SIG-M5 treated with dmso at 0.1 percent for 504 hours (cell line): ENCODE measurements around the gene TMEM131.
A peak's percentile ranks its signal among the peaks of the same experiment; 100 is the strongest.

Experiments
- DNase-seq: peaks from one replicate; lab custom pipeline; 2025; ENCODE audit not compliant: unreplicated experiment; lab: John Stamatoyannopoulos, UW

TMEM131 gene

DNA sequence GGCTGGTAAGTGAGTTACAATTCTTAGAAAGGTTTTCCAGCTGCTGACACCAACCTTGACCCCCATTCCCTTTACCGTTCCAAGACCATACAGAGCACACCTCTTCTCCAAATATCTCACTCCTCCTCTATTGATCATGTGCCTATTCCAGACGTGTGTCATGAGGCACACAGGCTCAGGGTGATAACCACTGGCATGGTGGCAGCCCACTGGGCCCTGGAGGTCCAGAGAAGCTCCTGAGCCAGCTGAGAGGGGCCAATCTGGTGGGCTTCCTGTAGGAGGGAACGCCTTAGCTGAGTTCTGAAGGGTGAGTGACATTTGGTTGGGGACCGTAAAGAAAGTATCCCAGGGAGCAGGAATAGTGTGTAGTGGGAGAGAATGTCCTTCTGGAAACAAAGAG, 254.1 kb downstream of the TMEM131 start:
- no peak for DNase-seq

DNA sequence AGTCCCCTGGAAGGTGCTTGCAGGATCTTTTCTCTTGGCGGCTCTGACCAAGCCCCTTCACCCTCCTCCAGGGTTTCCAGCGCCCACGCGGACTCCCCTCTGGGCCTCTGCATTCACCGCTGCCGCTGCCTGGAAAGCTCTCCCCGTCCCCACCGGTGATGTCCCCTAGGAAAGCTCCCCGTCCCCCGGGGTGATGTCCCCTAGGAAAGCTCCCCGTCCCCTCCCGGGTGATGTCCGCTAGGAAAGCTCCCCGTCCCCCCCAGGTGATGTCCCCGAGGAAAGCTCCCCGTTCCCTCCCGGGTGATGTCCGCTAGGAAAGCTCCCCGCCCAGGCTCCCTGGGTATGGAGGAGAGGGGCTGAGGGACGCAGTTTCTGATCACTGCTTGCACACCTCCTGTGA, 254.5 kb downstream of the TMEM131 start:
- DNase-seq = no peak

DNA sequence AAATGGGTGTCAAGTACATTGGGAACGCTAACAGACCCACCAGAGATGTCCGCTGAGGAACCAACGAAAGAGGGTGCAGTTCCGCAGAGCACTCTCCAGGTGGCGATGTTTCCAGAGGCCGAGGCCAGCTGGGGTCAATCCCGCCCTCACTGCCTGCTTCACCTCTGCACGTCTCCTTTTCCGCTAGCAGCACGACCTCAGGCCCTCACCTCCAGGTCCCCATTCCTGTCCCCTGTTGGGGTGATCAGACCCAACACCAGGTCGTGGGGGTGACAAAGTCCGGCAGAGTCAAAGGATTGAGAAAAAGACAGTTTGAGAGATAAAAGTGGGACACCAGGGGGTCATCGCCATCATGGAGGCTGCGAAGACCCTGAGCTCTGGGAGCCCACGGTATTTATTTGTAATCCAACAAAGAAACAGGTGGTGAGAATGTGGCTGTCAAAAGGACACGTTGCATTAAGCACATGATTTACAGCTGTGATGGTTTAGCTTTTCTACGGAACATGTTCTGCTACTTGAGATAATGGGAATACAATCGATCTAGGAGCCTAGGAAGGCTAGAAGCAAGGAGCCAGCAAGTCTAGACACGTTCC, 255.1 kb downstream of the TMEM131 start:
- DNase-seq = peak; percentile 69

DNA sequence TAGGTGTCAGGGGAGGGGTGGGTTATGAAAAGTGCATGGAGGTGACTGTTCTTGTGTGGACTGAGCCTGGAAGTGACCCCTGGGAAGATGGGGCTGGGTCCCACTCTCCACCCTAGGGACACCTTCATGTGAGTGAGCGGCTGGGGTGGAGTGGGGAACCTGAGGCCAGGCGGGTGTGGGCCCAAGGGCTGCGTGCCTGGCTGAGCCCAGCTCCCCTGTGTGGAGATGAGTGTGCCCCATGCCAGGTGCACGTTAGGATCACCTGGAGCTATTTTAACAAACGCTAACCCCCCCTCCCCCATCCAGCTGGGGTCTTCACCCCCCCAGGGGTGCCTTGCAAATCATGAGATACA, 255.9 kb downstream of the TMEM131 start:
- DNase-seq = no peak

DNA sequence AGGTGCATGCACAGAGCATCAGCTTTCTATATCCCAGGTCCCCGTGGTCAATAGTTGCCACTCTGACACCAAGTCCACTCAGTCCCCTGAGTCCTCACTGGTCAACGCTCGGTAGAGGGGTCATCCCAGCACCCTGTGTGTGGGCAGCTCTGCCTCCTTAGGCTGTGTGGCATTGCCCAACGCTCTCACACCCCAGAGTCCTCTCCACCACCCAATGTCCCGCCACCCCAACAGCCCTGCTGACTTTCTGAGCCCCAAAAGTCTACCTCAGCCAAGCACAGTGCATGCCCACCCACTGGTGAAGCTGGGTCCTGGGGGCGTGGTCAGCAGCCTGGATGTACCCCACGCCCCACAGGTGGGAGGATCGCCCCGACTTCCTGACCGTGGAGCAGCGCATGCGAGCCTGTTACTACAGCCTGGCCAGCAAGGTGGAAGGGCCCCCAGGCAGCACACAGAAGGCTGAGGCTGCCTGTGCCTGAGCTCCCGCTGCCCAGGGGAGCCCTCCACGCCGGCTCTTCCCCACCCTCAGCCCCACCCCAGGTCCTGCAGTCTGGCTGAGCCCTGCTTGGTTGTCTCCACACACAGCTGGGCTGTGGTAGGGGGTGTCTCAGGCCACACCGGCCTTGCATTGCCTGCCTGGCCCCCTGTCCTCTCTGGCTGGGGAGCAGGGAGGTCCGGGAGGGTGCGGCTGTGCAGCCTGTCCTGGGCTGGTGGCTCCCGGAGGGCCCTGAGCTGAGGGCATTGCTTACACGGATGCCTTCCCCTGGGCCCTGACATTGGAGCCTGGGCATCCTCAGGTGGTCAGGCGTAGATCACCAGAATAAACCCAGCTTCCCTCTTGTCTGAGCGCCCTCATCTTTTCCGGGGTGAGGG, 256.5 kb downstream of the TMEM131 start:
- no peak for DNase-seq

DNA sequence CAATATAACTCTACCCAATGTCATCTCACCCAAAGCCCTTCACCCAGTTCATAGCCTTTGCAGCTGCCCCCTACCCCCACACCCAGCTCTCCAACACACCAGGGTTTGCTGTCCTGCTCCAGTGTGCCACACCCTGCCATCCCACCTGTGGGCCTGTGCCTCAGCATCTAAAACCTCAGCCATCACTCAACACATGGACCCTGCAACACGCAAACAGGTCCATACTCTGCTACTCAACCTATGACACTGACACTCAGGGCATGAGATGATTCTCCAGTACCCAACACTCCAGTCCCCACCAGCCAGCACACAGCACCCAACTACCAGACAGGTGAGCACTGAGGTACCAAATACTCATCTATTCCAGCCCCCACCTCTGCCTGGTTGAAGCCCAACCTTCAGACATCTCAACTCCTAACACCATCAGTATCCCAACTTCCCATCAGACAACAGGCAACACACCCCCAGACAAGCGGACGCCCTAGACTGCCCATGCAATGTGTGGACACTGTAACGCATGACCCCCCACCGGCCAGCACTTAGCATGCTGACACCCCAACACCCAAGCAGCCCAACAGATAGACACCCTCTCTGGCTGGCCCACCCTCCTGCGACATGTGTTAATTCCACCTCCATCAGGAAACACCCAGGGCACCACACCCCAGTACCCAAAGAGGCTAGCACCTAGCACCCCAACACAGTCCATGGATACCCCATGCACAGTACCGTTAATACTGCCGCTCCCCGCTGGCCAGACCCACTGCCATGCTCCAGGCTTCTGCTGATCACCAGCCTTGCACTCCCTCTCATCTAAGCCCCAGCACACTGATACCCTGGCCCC, 257.3 kb downstream of the TMEM131 start:
- no peak for DNase-seq

DNA sequence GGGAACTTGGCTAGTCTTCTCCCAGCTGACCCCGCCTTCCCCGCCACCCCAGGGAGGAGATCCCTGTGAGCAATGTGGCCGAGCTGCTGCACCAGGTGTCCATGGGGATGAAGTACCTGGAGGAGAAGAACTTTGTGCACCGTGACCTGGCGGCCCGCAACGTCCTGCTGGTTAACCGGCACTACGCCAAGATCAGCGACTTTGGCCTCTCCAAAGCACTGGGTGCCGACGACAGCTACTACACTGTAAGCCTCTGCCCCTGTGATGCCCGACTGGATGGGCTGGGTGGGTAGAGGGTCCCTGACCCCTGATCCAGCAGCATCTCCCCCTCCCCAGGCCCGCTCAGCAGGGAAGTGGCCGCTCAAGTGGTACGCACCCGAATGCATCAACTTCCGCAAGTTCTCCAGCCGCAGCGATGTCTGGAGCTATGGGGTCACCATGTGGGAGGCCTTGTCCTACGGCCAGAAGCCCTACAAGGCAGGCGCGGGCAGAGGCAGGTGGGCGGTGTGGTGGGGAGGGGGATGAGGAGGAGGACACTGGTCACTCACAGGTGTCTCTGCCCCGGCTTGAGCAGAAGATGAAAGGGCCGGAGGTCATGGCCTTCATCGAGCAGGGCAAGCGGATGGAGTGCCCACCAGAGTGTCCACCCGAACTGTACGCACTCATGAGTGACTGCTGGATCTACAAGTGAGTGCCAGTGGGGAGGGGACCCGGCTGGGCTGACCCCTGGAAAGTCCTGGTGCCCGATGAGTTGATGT, 258.1 kb downstream of the TMEM131 start:
- DNase-seq = no peak

DNA sequence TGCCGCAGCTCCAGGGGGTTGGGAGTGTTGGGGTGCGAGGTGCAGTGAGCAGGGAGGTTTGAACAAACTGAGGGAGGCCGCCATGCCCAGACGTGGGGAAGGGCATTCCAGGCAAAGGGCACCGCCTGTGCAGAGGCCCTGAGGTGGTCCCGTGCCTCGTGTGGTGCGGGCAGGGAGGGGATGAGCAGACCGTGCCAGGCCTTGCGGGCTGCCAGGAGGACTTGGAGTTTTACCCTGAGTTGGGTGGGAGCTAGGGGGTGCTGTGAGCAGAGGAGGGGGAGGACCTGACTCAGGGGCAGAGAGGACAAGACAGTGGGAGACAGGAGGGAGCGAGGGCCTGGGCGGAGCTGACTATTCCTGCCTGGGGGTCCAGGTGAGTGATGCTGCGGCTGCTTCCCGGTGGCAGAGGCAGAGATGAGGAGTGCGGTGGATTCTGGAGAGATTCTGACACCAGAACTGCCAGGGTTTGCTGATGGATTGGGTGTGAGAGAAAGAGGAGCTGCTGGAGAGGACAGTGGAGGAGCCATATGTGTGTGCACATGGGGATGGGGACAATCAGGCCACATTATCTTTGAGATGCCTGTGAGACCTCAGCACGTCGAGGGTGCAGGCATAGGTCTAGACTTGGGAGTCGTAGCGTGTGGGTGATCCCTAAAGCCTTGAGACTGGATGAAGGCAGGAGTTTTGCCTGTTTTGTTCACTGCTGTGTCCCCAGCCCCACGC, 259.0 kb downstream of the TMEM131 start:
- no peak for DNase-seq

DNA sequence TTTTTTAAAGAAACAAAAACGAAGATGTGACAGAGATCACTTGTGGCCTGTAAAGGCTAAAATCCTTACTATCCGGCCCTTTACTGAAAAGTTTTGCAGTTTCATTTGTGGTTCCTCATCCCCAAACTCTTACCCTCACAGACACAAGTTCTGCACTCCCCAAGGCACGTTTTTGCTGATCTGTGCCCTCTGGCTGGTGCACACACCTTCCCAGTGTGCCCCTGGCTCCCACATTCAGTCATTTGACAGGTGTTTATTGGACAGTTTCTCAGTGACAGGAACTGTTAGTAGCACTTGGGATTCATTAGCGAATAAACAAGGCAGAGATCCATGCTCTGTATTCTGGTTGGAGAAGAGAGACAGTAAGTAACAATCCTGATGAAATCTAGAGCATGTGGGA, 259.6 kb downstream of the TMEM131 start:
- DNase-seq = no peak

DNA sequence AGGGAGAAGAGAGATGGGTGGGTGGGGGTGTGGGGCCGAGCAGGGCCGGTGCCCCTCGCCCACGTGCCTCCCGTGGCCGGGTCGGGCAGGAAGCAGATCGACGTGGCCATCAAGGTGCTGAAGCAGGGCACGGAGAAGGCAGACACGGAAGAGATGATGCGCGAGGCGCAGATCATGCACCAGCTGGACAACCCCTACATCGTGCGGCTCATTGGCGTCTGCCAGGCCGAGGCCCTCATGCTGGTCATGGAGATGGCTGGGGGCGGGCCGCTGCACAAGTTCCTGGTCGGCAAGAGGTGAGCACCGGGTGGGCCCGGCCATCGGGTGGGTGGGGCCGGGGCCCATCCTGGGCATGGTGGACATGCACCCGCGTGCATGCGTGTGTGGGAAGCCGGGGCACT, 260.6 kb downstream of the TMEM131 start:
- DNase-seq = no peak

DNA sequence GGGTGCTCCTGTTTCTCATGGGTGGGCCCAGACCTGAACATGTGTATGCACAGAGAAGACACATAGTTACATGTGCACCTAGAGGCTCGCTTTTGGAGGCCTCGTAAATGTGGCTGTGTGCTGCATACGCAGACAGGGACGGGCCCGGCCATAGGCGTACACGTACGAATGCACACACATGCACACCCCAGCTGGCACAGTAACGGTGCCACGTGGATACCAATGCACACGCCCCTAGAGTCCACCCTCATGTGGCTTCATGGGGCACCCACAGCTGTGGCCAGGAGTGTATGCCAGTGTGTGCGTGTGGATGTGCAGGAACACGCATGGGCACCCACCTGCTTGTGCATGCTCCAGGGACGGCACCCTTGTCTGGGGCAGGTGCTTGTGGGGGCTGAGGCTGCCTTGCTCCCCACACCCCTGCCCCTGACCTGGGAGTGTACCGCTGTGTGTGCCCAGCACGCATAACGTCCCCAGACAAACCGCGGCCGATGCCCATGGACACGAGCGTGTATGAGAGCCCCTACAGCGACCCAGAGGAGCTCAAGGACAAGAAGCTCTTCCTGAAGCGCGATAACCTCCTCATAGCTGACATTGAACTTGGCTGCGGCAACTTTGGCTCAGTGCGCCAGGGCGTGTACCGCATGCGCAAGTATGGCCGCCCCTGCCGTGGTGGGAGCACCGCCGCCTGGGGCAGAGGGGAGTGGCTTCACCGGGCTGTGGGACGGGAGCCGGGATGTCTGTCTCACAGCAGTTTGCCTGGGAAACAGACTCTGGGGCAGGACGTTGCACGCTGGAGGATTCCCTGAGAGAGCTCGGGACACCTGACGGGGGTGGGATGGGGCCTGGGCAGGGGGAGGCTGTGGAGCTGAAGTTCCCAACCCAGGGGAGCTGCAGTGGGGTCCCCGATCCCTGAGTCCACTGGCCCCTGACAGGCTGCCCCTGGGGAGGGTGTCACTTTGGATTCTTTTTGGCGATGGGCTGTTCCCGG, 261.4 kb downstream of the TMEM131 start:
- DNase-seq = no peak

DNA sequence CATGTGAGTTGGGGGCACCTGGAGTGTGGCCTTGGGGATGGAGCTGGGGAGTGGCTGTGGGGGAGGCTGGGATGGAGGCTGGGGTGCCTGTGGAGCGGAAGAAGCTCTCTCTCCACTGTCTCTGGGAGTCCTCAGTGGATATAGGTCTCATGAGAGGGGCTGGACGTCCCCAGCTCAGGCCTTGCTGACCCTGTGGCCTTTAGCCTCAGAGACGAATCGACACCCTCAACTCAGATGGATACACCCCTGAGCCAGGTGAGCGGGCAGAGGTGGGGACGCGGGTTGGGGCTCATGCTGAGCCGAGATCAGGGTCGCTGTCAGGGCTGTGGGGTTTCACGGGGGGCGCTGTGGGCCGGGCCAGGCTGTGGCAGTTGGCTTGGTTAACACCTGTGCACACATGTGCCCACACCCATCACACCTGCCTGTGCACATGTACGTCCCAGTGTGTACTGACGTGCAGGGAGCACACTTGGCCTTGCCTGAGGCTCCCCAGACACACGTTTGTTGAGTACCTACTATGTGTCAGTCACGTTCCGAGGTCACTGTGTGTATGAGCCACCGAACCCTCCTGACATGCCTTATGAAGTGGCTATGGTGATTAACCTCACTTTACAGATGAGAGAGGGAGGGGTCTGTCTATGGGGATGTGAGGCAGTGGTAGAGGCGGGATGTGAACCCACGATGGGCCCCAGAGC, 262.3 kb downstream of the TMEM131 start:
- no peak for DNase-seq

DNA sequence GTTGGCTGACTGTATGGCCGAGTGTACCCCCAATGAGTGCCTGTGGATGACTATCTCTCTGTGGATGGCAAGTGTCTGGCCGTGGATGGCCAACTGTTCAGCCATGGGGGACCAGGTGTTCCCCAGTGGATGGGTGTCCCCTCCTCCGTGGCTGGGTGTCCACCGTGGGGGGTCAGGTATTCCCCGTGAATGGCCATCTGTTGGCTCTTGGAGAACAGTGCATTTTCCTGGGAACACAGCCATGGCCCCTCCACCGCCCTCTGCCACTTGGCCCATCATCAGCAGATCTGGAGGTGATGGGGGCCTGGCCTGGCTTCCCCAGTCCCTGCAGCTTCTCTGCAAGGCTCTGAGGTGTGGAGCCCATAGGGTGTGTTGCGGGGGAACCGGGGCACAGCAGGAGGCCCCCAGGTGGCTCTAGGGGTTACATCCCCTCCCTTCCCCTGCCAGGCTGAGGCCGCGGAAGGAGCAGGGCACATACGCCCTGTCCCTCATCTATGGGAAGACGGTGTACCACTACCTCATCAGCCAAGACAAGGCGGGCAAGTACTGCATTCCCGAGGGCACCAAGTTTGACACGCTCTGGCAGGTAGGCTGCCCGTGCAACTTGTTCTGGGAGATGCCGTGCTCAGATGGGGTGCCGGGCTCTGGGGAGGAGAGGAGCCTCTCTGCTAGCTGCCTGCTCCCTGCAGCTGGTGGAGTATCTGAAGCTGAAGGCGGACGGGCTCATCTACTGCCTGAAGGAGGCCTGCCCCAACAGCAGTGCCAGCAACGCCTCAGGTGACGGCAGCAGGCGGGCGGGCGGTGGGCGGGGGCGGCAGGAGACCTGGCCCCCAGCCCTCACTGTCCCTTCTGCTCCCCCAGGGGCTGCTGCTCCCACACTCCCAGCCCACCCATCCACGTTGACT, 263.1 kb downstream of the TMEM131 start:
- DNase-seq = no peak

DNA sequence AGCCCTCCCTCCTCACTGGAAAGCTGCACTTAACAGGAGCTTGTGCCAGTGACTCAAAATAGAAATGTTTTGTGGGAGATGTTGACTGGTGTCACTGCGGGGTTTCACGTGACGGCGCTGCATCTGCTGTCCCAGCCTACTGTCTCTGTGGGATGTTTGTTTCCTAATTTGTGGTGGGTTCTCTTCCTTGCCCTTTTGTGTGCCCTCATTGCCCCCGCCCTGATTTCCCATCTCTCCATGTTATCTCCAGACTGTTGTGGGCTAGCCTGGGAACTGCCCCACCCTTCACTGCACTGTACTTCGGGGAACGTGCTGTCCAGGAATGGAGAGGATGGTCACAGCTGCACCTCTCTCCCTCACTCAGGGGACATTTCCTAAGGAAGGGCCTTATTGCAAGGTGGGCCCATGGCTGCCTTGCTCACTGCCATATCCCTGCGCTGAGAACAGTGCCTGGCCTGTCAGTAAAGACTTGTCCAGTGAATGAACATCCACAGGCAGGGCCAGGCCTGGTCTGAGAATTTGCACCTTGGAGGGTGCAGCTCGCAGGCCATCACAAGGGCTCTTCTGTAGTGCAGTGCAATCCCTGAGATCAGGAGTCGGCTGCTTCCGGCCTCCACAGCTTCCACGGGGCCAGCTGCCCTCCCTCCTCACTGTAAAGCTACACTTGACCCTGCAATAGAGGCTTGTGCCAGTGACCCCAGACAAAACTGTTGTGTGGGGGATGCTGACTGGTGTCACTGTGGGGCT, 264.3 kb downstream of the TMEM131 start:
- DNase-seq = no peak

DNA sequence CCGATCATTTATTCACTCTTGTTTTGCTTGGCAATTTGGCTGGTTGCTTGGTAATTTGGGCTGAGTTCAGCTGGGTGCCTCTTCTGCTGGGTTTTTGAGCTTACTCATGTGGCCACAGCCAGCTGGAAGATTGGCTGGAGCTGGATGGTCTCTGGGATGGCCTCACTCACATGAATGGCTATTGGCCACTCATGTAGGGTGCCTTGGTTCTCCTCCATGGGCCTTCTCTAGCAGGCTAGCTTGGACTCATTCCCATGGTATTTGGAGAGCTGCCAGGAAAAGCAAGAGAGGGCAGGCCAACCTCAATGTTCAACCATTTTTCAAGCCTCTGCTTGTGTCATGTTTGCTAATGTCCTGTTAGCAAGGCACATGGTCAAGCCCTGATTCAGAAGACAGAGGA, 265.5 kb downstream of the TMEM131 start:
- no peak for DNase-seq

DNA sequence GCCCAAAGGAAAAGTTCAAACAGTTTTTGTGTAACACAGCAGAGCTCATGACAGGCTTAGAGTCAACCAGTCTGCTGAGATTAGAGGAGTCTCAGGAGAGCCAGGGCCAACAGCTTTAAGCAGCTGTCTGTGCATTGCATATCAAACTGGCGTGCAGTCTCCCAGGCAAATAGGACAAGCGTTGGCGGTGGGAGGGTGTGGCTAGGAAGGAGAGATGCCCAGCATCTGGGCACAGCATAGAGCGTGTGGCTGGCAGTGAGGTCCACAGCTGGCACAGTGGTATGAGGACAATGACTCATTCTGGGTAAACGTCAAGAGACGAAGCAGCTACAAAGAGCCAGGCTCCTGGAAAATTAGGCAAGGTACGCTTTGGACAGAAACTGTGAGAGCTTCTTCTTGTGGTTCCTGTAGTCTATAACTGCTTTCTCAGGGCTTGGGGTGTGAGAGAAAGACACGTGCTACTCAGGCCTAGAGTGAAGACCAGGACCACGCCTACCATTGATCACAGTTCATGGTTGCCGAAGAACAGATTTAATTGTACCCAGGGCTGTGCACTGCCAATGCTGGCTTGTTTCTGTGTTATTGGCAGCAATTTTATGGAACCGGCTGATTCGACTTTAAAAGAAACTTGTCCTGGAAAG, 267.5 kb downstream of the TMEM131 start:
- DNase-seq = no peak

DNA sequence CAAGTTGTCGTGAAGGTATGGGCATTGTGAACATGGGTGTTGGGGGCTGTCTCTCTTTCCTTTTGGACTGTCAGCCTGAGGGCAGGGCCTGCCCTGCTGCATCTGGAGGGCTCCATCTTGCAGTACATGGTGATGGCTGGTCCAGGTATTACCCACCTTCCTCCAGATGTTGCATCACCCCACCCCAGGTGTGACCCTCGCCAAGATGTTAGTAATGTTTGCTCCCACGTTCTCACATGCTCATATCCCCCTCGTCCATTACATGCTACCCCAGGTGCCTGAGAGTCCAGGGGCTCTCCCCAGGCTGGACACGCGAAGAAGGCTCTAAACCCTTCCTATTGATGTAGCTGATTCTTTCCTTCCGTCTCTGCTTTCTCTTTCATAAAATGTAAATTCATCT, 268.5 kb downstream of the TMEM131 start:
- no peak for DNase-seq
